Stimulated activated CD4-positive, alpha-beta T cell treated with anti-CD3 and anti-CD28 coated beads, Interleukin-4, amount 100 ng/mL, for 4 hours (primary cell): ENCODE results near the gene CPA5.
"Not testable (repeated sequence)": the region's sequence is repeated elsewhere in the genome, so short reads cannot be mapped to it uniquely, and the experiment has no call there.

Experiments used
- DNase-seq, 2 experiments: peaks; one replicate each; pipeline ENCODE4 v3.0.0-alpha.2; 2020

The CPA5 gene

GRCh38 chr7:130361681-130362080 is 17.1 kb downstream of the CPA5 start:
- DNase-seq: no peak

DNA sequence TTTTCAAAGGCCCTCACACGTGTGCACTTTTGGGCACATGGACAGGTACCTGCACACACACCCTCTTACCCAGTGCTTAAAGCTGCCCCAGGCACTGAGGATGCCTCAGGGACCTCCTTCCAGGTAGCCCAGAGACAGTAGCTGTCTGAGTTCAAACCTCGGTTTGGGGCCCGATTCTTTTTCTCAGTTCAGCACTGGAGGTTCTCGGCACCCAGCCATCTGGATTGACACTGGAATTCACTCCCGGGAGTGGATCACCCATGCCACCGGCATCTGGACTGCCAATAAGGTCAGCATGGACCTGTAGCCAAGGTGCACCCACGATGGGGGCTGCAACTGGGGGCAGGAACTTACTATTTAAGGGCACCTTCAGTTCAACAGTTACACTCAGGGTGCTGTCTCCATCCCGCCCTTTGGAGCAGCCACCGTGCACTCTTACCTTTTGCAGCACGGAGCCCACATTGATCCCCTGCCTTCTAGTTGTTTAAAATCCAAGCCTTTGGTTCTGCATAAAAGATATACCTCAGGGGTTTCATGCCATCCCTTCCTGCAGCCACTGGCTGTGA is 17.7 kb downstream of the CPA5 start:
- DNase-seq: no peak

DNA sequence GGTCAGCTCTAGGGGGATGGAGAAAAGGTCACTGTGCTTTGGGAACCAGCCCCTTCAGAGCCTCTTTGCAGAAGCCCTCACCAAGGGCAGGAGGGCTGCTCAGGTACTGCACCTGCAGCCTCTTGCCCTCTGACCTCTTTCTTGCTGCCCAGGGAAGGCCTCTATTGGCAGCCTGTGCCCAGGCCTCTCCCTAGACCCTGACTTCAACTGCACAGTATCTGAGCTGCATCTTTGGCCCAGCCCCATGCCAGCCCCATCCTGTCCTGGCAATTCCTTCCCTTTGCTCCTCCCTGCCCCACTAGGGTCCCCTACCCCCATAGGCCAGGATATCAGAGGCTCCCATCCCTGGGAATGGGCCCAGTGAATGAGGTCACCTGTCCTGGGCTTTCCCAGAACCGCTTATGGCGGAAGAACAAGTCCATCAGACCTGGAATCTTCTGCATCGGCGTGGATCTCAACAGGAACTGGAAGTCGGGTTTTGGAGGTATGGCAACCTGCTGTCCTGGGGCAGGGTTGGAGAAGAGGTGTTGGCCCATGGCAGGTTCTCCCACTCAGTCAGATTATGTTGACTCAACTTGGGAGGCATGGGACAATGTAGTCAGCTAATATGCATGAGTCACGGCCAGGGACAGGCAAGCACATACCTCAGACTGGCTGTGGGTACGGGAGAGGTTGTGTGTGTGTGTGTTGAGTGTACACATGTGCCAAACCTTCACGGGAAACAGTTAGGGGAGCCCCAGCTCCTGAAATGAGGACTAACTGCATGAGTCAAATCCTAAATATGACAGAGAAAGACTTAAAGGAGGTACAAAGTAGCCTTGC is 18.6 kb downstream of the CPA5 start:
- peak in 1 of 2 experiments; percentile 9 for DNase-seq

- DNase-seq: no peak
Observed at GRCh38 chr7:130364451-130364850, 19.8 kb downstream of the CPA5 start.

DNA sequence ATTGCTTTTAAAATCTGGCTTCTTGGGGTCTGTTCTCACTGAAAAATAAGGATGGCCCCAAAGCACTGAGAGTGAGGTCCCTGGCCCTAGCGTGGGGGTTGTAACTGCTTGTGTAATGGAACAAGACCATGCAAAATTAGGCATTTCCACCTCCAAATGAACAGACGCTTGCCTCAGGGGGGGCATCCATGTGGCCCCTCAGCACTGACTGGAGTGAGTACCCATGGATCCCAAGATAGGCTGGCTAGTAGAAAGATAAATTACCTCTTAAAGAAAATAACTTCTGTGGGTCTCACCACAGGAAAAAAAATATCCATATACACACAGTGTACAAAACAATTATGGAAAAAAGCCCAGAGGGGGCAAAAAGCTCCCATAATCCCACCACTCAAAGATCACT is 20.5 kb downstream of the CPA5 start:
- DNase-seq: no peak

- peak in 1 of 2 experiments; percentile 11 for DNase-seq
Observed at GRCh38 chr7:130365511-130366441, 21.2 kb downstream of the CPA5 start.

- no peak for DNase-seq
Observed at GRCh38 chr7:130366564-130366963, 21.9 kb downstream of the CPA5 start.

GRCh38 chr7:130367088-130367755 is 22.6 kb downstream of the CPA5 start:
- peak; percentile 5 to 23 for DNase-seq

DNA sequence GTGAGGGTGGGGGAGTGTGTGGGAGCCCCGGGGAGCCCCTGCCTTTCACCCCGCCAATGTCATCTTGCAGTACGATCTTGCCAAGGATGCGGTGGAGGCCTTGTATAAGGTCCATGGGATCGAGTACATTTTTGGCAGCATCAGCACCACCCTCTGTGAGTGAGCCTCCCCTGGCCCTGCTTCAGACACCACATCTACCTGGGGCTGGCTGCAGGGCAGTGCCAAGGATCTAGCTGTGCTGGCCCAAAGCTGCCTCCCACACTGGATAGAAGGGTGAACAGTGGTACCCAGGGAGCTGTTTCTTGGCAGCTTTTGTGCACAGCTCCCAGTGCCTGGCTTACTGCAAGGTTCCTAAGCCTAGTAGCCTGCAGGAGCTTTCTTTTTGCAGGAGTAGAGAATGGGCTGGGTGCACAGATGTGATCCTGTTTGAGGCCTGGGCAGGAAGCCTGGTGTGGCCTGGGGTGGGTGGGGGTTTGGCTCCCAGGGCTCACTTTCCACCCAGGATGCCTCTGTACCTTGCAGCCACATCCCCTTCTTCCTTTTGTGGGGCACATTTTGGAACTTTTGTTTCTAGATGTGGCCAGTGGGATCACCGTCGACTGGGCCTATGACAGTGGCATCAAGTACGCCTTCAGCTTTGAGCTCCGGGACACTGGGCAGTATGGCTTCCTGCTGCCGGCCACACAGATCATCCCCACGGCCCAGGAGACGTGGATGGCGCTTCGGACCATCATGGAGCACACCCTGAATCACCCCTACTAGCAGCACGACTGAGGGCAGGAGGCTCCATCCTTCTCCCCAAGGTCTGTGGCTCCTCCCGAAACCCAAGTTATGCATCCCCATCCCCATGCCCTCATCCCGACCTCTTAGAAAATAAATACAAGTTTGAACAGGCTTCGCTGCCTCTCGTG is 23.5 kb downstream of the CPA5 start:
- no peak for DNase-seq

- DNase-seq: no peak
Observed at GRCh38 chr7:130369110-130369711, 24.6 kb downstream of the CPA5 start.

- DNase-seq: no peak
Observed at GRCh38 chr7:130369831-130370550, 25.4 kb downstream of the CPA5 start.

GRCh38 chr7:130371046-130371445 is 26.4 kb downstream of the CPA5 start:
- no peak for DNase-seq

GRCh38 chr7:130372402-130373165 is 28.0 kb downstream of the CPA5 start:
- no peak for DNase-seq

GRCh38 chr7:130374507-130374906 is 29.9 kb downstream of the CPA5 start:
- DNase-seq: no peak

DNA sequence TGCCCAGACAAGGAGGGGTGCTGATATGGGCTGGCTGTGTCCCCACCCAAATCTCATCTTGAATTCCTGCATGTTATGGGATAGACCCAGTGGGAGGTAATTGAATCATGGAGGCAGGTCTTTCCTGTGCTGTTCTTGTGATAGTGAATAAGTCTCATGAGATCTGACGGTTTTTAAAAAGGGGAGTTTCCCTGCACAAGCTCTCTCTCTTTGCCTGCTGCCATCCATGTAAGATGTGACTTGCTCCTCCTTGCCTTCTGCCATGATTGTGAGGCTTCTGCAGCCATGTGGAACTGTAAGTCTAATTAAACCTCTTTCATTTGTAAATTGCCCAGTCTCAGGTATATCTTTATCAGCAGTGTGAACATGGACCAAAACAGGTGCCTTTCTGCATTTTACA is 31.8 kb downstream of the CPA5 start:
- not testable (repeated sequence) for DNase-seq

DNA sequence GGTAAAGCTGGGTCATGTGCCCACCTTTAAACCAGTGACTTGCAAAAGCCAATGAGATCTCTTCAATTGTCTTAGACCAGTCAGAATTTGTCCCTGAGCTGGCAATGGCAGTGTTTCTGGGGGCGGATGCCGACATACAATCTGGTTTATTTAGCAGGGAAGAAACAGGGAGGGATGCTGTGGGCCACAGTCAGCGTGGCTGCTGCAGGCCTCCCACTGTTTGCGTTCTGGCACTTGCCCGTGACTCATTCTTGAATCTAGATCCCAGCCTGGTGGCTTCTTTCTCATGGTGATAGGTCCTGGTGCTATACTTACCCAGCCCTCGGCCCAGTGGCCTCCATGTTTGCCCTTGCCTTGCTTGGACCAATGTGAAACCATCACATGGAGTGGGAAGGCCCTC is 32.6 kb downstream of the CPA5 start:
- no peak for DNase-seq

- DNase-seq: no peak
Observed at GRCh38 chr7:130379019-130379418, 34.4 kb downstream of the CPA5 start.

GRCh38 chr7:130379532-130379920 is 34.9 kb downstream of the CPA5 start:
- DNase-seq: no peak

DNA sequence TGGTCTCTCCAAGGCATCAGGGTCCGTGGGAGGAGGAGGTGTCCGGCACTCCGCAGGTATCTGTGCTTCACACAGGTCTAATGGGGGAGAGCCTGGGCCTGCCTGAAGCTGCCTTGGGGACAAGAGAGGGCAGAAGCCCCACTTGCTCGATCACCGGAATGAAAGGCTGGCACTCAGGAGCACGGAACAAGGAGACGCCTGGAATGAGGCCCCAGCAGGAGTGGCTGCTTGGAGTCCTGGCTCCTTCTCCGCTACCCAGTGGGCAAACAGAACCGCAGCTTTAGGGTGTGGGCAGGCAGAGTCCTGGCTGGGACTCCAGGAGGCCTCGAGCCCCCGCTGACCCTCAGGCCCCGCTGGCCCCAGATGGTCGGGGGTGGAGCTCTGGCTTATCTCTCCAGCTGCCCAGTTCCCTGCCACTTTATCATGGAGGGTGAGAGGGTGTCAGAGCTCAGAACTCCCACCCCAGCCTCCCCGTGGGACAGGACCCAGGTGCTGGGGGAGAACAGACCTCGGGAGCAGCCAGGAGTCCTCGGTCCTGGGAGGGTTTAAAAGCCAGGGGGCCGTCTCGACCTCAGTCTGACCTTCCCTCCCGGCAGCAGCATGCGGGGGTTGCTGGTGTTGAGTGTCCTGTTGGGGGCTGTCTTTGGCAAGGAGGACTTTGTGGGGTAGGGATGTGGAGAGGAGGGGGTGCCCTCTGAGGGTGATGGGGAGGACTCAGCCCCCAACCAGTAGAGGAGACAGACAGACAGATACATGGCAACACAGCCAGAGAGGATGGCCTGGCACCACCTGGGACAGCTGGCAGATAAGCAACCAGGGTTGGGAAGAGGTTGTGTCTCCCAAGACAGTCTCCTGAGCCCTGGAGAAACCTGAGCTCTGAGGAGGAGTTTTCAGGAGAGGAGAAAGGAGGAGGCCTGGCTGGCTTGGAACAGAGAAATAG is 35.6 kb downstream of the CPA5 start, which contains the start of gene CPA1:
Gene CPA1, plus strand, starts transcription at position 574 of the 940 bp plus-strand sequence. Its CDS starts 27 bp downstream, at position 601.
- no peak for DNase-seq
